ENCODE data around the gene FGF11.
"Not testable (repeated sequence)": the region's sequence is repeated elsewhere in the genome, so short reads cannot be mapped to it uniquely, and the experiment has no call there.

The FGF11 gene

DNA sequence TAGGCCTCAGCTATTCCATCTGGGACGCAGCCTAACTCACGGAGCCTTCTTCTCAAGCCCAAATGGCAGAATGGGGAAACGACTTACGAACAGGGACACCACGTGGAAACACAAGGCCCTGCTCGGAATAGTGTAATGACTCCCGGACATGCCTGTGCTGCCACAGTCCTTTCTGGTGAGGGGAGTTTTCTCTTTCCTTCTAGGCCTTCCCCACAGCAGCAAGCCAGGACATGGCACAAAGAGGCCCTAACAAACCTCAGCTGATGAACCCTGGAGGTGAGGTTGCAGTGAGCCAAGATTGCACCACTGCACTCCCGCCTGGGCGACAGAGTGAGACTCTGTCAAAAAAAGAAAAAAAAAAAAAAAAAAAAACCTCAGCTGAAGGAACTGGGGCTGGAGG is 24.8 kb downstream of the FGF11 start:
- no peak for DNase-seq

DNA sequence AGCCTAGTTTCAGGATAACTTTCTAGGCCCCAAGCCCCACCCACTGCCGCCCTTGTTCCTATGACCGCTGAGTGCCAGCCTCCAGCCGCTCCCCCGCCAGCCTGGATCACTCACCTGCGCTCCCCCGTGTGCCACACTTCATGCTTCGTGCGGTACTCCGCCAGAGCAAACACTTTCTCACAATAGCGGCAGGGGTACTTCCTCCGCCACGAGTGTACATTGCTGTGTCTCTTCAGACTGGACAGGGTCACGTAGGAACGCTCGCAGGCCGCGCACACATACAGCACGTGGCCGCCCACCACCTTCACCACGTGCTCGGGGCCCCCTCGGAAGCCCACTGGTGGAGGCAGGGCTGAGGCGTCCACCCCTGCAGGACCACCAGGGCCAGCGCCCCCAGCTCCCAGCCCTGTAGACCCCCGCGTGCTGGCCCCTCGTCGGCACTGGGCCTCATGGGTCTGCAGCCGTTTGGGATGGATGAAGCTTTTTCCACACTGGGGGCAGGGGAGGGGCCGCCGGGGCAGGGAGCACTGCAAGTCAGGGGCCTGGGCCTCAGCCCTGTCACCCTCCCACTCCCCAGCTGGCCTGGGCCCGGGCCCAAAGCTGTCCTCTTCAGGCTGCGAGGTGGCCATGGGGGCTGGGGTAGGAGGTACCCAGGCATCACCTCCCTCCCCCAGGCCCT is 26.4 kb downstream of the FGF11 start:
- no peak for DNase-seq

DNA sequence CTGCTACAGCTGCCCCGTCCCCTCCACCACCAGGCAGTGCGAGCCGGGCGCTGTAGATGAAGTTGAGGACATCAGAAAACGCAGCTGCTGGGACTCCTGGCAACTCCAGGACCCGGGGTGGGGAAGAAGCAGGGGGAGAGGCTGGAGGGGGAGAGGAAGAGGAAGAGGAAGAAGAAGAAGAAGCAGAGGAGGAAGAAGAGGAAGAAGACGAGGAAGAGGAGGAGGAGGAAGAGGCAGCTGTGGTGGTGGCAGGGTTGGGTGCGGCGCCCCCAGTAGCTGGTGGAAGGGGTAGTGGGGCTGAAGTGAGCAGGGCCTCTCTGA is 27.0 kb downstream of the FGF11 start:
- no peak for DNase-seq

DNA sequence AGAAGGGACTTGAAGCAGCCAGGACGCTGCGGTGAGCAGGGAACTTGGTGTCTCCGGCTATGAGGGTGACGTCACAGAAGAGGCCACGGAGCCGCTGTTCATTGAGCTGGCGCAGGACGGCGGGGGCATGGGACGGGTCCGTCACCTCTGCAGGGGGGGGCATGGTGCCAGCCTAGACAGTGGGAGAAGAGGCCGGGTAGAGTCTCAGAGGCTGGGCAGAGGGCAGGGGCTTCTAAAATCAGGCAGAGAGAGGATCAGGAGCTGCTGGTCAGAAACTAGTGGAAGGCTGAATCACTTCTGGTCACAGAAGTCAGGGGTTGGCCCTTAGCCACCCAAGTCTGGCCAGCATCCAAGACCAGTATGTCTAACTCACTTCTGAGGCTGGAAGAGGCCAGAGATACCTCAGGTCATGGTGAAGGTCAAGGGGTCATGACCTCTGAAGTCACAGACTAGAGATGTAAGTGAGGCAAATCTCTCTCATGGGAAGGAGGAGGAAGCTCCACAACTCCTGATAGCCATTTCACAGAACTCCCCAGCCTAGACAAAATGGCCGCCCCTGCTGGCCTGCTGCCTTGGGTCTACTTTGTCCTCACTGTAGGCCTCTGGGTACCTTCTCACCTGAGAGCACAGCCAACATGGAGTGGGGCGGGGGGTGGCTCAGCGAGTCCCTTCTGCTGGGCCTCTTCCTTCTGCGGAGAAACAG is 27.5 kb downstream of the FGF11 start:
- DNase-seq, result no peak

DNA sequence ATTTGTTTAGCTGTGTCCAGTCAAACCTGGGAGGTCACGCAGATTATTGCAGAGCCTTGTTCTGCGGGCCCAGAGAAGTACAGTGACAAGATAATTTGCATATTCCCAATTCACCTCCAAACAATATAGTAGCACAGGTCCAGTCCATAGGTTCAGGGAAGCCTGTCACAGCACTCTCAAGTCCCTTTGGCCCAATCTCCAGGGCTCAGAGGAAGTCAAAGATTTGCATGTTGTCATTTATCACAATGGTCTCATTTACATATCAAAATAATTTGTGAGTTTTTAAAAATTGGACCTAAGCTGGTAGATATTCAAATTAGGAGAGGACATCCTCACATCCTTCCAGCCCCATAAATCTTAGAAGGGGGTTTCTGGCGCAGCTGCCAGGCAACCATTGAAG is 28.2 kb downstream of the FGF11 start:
- no peak for DNase-seq

DNA sequence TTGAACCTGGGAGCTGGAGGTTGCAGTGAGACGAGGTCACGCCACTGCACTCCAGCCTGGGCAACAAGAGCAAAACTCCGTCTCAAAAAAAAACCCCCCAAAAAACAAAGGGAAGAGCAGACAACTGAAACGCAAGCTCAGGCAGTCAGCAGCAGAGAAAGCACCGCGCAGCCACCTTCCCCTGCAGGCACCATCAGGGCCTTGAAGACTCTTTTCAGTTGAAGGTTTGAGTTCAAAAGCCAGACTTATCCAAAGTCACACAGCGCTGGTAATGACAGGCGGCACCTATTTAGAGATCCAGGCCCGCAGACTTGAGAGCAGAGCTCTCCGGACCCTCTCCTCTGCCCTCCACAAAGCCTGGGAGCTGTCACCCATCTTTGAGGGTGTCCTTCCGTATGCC is 29.0 kb downstream of the FGF11 start:
- DNase-seq, result no peak

DNA sequence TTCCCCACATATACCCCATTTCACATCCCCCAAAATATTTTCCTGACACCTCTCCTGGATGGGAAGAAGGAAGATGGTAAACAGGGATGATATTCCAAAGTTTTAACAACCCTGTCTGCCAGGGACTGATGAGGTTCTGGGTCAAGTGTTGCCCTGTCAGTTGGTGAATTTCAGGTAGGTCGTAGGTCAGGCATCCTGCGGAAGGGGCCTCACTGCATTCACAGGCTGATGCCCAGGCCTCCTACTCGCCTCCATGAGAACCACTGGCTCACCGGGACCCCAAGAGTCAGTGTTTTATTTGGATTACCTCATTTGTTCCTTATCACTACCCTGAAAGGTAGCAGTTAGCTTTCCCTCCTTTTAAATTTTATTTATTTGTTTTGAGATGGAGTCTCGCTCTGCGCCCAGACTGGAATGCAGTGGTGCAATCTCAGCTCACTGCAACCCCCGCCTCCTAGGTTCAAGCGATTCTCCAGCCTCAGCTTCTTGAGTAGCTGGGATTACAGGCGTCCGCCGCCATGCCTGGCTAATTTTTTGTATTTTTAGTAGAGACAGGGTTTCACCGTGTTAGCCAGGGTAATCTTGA is 29.6 kb downstream of the FGF11 start:
- no peak for DNase-seq

DNA sequence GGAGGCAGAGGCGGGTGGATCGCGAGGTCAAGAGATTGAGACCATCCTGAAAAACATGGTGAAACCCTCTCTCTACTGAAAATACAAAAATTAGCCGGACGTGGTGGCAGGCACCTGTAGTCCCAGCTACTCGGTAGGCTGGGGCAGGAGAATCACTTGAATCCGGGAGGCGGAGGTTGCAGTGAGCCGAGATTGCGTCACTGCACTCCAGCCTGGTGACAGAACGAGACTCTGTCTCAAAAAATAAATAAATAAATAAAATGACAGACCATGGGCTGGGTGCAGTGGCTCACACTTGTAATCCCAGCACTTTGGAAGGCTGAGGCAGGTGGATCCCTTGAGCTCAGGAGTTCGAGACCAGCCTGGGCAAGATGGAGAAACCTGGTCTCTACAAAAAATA is 30.5 kb downstream of the FGF11 start:
- DNase-seq, result not testable (repeated sequence)

DNA sequence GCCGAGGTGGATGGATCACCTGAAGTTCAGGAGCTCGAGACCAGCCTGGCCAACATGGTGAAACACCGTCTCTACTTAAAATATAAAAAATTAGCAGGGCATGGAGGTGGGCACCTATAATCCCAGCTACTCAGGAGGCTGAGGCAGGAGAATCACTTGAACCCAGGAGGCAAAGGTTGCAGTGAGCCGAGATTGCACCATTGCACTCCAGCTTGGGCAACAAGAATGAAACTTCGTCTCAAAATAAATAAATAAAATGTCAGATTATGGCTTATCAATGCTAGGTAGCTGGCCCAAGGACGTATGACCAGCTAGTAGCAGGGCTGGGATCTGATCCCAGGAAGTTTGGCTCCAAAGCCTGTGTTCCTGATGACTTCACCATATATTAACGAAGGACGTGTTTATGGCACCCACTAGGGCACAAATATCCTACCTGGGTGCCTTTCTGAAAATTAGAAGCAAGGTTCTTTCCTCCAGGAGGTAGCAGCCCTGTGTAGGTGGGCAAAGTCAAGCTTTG is 31.2 kb downstream of the FGF11 start:
- not testable (repeated sequence) for DNase-seq

DNA sequence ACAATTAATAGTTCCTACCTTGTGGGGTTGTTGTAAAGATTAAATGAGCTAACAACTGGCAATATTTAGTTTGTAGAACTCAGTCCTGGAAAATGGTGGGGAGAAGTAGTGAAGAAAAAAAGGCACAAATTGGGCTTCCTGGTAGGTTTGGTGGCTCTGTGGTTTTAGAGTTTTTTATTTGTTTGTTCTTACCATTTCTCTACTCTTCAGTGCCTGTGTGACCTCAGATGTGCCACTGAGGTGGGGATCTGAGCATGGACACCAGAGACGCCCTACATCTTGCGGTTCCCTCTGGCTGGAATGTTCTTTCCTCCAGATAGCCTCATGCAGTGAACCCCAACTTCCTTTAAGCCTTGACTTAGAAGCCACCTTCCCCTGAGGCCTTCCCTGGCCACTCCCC is 32.4 kb downstream of the FGF11 start:
- no peak for DNase-seq

DNA sequence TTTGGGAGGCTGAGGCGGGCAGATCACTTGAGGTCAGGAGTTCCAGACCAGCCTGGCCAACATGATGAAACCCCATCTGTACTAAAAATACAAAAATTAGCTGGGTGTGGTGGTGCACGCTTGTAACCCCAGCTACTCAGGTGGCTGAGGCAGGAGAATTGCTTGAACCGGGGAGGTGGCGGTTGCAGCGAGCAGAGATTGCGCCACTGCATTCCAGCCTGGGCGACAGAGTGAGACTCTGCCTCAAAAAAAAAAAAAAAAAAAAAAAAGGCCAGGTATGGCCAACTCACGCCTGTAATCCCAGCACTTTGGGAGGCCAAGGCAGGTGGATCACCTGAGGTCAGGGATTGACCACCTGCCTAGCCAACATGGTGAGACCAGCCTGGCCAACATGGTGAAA is 35.5 kb downstream of the FGF11 start:
- DNase-seq, result not testable (repeated sequence)

DNA sequence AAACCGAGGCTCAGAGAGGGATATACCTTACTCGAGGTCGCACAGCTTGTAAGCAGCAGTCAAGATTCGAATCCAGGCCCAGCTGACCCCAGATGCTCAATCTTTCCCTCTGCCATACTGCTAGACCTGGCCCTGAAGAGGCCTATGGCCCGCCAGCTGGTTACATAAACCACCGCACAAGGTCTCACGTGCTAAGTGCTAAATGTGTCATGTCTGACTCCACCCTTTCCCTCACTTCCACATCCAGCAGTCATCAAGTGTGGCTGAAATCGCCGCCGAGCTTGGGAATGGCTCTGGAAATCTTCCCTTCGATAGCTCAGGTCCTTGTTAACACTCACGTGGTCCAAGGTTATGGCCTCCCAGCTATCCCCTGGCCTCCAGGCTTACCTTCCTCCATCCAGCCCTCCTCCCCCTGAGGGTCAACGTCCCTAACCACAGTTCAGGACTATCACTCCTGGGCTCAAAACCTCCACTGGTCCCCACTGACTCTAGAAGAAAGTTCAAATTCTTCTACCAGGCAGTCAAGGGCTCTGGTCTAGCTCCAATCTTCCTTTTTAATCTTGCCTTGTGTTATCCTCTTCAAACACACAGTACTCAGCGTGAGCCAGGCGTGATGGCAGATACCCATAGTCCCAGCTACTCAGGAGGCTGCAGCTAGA is 36.6 kb downstream of the FGF11 start:
- no peak for DNase-seq

DNA sequence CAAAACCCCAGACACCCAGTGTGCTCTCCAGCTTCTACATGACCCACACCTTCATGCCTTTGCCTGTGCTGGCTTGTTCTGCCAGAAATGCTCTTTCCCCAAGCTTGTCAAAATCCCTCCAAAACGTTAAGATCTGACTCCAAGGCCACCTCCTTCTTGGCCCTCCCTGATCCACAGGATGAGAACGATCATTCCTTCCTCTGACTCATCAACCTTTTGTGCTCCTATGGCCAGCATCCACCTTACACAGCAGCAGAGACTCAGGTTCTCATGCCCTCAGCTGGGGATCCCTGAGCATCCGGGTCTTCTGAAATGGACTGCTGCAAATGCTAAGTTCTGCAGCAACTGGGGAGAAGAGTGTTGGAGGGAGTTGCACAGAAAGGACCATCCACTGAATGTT is 37.2 kb downstream of the FGF11 start:
- no peak for DNase-seq

DNA sequence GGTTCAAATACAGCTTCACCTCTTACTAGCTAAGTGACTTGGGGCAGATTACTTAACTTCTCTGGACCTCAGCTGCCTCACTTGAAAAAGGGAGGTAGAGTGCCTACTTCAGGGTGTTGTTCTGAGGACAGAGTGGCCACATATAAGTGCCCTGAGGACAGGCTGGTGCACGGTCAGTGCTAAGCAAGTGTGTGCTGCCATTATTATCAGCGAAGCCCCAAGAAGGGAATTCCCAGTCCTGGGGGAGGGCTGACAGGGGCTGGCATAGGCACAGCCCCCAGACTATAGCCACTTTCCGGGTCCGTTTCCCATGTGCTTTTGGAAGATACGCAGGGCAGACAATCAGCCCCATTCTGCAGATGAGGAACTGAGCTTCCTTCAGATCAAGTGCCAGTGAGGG is 37.6 kb downstream of the FGF11 start:
- DNase-seq, result no peak

DNA sequence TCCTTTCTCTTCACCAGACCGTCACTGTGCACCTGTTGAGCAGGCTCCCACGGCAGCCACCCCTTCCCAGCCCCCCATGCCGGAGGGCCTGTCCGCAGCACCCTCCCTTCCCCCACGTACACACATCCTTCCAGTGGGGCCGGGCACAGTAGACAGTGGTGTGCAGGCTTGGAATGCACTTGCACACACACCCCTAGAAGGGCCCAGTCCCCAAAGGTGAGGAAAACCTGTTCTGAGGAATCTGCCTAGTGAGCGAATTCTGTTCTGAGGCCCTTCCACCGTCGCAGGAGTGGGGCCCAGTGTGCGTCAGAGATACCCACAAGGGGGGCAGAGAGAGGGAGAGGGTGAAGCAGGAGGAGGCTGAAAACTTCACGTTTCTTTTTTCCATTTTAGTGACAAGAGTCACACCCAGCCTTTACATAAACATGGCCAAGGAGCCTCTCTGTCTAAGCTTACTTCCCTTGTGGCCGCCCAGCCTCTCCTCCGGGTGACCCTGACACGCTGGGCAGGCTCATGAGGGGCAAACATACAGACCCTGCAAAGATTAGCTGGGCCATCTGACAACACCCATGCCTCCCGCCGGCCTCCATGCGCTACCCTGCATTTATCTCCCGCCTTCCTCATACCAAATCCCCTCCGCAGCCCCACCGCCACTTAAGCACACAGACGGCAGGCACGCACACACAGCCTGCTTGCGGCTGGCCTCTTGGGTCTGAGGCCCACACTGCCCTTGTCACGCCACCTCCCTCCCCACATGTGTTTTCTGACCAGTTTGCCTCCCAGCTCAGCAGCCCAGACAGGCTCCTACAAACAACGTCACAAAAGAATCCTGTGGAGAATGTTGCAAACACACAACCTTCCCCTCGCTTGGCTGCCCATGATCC is 38.3 kb downstream of the FGF11 start:
- no peak for DNase-seq

DNA sequence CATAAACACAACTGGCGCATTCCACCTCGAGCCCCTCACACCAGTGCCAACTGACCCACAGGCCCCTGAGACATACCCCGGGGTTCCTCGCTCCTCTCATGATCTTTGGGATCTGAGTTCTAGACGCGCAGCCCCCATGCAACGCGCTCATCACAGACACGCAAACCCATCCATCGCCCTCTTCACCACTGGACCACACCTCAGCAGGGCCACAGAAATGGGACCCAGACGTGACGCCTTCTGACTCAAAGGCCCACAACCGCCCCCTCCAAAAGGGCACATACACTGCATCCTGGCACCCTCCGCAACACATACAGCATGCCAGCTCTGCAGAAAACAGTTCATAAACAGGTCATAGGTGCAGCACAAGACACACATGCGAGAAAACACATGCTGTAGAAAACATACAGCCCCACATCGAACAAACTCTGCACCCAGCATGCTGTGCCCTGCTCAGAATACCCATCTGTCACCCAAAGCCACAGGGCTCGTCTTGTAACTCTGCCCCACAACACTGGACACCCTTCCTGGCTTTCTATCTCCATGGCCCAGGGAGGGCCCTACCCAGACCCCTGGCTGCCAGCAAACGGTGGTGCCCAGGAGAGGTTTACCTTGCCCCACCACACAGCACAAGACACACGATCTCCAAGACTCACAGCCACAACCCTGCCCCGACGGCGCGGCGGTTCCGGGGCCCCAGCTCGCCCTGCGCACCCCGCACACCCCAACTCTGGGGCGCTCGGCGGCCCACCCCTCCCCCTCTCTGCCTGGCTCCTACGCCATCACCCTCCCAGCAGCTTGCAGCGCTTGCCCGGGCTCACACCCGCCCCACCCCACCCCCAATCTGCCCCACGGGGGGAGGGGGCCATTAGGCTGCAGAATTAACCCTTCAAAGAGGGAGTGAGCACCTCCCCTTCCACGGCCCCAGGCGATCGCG is 39.2 kb downstream of the FGF11 start:
- peak; percentile 61 for DNase-seq

DNA sequence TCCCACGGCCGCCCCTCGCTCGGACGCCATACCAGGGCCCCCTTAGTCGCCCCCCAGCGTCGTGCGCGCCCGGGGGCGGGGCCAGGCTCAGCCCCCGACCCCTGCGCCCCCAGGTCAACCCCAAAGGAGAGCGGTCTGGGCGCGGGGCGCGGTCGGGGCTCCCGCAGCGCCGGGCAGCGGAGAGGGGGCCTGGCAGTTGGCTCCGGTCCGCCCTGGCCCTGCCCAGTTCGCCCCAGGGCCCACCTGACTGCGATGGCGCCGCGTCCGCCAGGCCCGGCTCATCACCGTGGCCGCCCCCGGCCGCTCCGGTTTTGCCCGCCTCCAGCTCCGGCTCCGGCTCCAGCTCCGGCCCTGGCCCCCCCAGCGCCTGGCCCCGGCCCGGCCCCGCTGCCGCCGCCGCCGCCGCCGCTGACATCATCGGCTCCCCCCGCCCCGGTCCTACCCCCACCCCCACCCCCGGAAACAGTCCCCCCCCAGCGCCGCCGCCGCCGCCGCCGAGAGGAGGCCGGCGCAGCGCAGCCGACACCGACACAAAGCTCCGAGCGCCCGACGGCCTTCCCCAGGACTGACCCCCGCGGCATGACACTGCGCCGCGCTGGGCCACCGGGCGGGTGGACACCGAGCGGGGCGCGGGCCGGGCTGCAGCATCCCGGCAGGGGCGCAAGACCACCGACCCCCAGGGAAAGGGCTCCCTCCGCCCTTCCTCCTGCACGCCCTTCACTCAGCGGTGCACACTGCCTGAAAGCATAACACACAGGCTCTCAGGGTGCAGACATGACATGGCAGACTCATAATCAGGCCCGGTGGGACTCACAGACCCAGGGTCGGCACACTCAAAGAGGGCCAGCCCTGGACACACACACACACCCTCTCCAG is 40.1 kb downstream of the FGF11 start, which contains the start of gene ZBTB4:
Gene ZBTB4 (minus strand): TSS at position 419 of the 876 bp plus-strand sequence. CDS start 12,830 bp downstream, outside the sequence.
- DNase-seq, result peak; percentile 64

DNA sequence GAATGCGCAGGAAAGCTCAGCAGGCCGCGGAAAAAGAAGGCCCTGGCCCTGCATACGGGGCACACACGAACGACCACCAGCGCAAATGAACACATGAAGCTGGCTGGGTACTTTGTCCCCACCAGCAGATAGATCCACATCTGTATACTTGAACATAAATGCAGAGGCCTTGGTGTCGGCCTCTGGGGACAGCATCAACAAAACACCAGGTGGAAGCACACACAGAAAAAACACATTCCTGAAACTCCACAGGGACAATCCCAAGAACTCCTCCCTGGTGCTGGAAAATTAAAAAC is 40.7 kb downstream of the FGF11 start:
- no peak for DNase-seq

DNA sequence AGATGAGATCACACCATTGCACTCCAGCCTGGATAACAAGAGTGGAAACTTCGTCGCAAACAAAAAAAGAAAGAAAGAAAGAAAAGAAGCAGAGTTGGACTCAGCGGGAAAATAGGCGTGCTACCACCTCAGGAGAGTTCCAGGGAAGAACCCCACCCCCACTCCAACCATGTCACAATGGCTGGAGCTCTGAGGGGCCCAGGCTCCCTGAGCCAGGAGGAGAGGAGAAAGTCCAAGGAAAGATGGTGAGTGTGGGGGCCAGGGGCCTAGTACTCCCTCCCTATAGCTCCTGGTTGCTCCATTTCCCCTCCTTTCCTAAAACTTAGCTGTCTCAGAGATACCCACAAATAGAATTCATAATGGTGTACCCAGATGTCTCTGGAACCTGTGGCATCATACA is 42.0 kb downstream of the FGF11 start, which contains the start of gene SLC35G6:
Gene SLC35G6 (plus strand): TSS at position 172 of the 400 bp plus-strand sequence. CDS start 71 bp downstream, at position 243.
- DNase-seq, result not testable (repeated sequence)

Measured in activated naive CD4-positive, alpha-beta T cell treated with Interleukin-2 at 50 U/mL for 16 hours (primary cell).